ENCODE results near the gene TSEN15. TPM values are rescaled to one million over a fixed set of nuclear protein-coding genes. Genes with fewer than 3 reads are reported as not detected.
A peak's percentile ranks its signal among the peaks of the same experiment; 100 is the strongest.
"Not testable (repeated sequence)": the region's sequence is repeated elsewhere in the genome, so short reads cannot be mapped to it uniquely, and the experiment has no call there.

Gene TSEN15
- total RNA-seq, 1 donor from 2014 or later: 27.2 TPM

- H3K27me3 ChIP-seq: peaks cover 11% of the 10 kb centered on the region
- H3K9me3 ChIP-seq: no peaks in the 10 kb centered on the region
- TF ChIP-seq, protein P1, sequence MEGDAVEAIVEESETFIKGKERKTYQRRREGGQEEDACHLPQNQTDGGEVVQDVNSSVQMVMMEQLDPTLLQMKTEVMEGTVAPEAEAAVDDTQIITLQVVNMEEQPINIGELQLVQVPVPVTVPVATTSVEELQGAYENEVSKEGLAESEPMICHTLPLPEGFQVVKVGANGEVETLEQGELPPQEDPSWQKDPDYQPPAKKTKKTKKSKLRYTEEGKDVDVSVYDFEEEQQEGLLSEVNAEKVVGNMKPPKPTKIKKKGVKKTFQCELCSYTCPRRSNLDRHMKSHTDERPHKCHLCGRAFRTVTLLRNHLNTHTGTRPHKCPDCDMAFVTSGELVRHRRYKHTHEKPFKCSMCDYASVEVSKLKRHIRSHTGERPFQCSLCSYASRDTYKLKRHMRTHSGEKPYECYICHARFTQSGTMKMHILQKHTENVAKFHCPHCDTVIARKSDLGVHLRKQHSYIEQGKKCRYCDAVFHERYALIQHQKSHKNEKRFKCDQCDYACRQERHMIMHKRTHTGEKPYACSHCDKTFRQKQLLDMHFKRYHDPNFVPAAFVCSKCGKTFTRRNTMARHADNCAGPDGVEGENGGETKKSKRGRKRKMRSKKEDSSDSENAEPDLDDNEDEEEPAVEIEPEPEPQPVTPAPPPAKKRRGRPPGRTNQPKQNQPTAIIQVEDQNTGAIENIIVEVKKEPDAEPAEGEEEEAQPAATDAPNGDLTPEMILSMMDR (IDR thresholded peaks at IDR 0.05): no peak
- peak overlapping the region; percentile 63 for H3K4me3 ChIP-seq
- DNase-seq: no peak
- peak overlapping the region; percentile 67 for H3K27ac ChIP-seq
- no peaks in the 10 kb centered on the region for H3K36me3 ChIP-seq
- no peaks in the 10 kb centered on the region for H3K4me1 ChIP-seq
- no peak for ATAC-seq
- intact Hi-C loops (cut with DNase I): no loop called here
These were observed 15.6 kb upstream of the TSEN15 start for GRCh38 chr1:184035719-184036516.

GRCh38 chr1:184036517-184036949 lies 15.0 kb upstream of the TSEN15 start:
- H3K27ac ChIP-seq: peak overlapping the region; percentile 67
- peak; percentile 68 for DNase-seq
- intact Hi-C loops (cut with DNase I): no loop called here
- H3K4me3 ChIP-seq: peak overlapping the region; percentile 63
- ATAC-seq: peak; percentile 58
- H3K9me3 ChIP-seq: no peaks in the 10 kb centered on the region
- no peaks in the 10 kb centered on the region for H3K4me1 ChIP-seq
- H3K27me3 ChIP-seq: peaks cover 11% of the 10 kb centered on the region
- H3K36me3 ChIP-seq: no peaks in the 10 kb centered on the region
- TF ChIP-seq, protein P1 (IDR thresholded peaks at IDR 0.05): no peak

DNA sequence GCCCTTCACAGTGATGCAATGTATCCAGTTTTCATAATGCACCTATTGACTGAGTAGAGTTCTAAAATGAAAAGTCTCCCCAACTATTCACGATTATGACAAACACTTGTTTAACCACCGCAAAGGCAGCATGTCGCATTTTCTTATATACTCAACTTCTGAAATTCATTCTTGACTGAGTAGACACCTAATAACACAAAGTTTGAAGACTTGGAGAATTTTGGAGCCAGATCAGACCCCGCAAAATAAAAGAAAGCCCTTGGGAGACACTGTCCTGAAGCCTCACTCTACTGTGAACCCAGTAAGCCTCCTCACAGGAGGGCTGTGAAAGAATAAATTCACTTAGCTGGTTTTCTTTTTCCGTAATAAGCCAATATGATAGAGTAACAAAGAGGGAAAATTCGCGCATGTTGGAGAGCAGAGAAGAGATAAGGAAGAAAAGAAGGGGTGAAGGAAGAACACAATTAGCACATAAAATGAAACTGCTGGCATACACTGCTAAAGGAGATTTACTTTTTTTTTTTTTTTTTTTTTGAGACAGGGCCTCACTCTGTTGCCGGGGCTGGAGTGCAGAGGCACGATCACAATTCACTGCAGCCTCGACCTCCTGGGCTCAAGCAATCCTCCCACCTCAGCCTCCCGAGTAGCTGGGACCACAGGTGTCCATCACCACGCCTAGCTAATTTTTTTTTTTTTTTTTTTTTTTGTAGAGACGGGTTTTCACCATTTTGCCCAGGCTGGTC lies 13.5 kb upstream of the TSEN15 start:
- DNase-seq (no peak), ATAC-seq (no peak)
- TF ChIP-seq, protein P1 (IDR thresholded peaks at IDR 0.05): no peak
- intact Hi-C loops (cut with DNase I): no loop called here
- Histone ChIP-seq H3K27me3 (peaks cover 11% of the 10 kb centered on the region), H3K27ac (peak overlapping the region; percentile 39), H3K4me1 (no peaks in the 10 kb centered on the region), H3K4me3 (peak overlapping the region; percentile 63), H3K9me3 (no peaks in the 10 kb centered on the region), H3K36me3 (no peaks in the 10 kb centered on the region)

DNA sequence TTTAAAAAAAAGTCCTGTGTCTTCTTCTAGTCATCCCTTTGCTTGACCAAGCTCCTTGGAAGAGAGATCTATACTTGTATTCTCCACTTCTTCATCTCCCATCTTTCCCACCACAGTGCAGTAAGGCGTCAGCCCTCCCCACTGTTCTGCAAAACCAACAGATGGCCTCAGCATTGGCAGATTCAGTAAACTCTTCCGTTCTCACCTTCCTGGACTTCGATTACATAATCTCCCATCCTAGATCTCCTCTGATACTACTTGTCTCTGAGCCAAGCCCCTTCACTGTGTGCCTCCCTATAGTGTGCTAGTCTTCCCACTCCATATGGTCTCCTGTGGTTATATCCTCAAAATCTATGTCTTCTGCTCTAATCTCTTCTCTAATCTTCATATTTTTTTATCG lies 12.4 kb upstream of the TSEN15 start:
- DNase-seq: no peak
- intact Hi-C loops (cut with DNase I): no loop called here
- Histone ChIP-seq H3K9me3 (no peaks in the 10 kb centered on the region), H3K27ac (no peak overlapping the region), H3K4me3 (no peak overlapping the region), H3K36me3 (no peaks in the 10 kb centered on the region), H3K27me3 (peaks cover 11% of the 10 kb centered on the region), H3K4me1 (no peaks in the 10 kb centered on the region)
- TF ChIP-seq, protein P1 (IDR thresholded peaks at IDR 0.05): no peak
- no peak for ATAC-seq

DNA sequence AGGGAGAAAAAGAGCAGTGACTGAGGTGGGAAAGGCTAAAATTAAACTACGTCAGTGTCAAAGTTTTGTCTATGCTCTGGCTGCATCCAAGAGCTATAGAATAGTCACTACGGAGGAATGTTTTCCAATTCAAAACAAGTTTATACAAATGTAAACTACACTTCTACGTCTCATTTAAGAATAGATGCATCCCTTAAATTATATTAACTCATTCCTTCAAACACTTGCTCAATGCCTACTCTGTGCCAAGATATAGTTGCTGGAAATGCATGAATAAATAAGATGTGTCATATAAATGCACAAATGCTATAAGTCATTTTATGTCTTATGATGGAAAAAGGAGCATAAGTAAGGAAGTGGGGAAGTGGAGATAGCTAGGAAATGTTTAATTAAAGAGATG lies 9.8 kb upstream of the TSEN15 start:
- intact Hi-C loops (cut with DNase I): no loop called here

DNA sequence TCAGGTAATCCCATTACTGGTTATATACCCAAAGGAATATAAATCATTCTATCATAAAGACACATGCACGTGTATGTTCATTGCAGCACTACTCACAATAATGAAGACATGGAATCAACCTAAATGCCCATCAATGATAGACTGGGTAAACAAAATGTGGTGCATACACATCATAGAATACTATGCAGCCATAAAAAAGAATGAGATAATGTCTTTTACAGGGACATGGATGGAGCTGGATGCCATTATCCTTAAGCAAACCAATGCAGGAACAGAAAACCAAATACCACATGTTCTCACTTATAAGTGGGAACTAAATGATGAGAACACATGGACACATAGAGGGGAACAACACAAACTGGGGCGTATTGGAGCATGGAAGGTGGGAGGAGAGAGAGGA lies 8.2 kb upstream of the TSEN15 start:
- not testable (repeated sequence) for H3K27me3 ChIP-seq

More for the DNA sequence above, 9.8 kb upstream of the TSEN15 start:
- Histone ChIP-seq H3K4me3 (no peak overlapping the region), H3K4me1 (no peaks in the 10 kb centered on the region), H3K27ac (no peak overlapping the region), H3K27me3 (peaks cover 11% of the 10 kb centered on the region), H3K36me3 (no peaks in the 10 kb centered on the region), H3K9me3 (no peaks in the 10 kb centered on the region)
- TF ChIP-seq, protein P1 (IDR thresholded peaks at IDR 0.05): no peak
- ATAC-seq (no peak), DNase-seq (no peak)

More for the DNA sequence above, 8.2 kb upstream of the TSEN15 start:
- intact Hi-C loops (cut with DNase I); H3K4me1 ChIP-seq; H3K27ac ChIP-seq; H3K4me3 ChIP-seq; H3K9me3 ChIP-seq; H3K36me3 ChIP-seq; DNase-seq; ATAC-seq: not testable (repeated sequence)
